SK-N-SH (cell line): Measurements from ENCODE around the gene ADGRL3. TPM values are rescaled to one million over a fixed set of nuclear protein-coding genes. Genes with fewer than 3 reads are reported as not detected.

ENCODE experiments used
- CTCF ChIA-PET: fragments of 300-600, 350-600 bp; formaldehyde crosslinking; extraction: SDS; loops from one replicate; lab custom pipeline; 2021; lab: Yijun Ruan, JAX
- POLR2A ChIA-PET: fragments of 350-600 bp; sonication (Branson Sonifier 250); formaldehyde crosslinking; extraction: SDS; loops from one replicate; lab custom pipeline; 2020; ENCODE audit warnings: antibody characterized with exemption, inconsistent platforms; lab: Yijun Ruan, JAX
- DNase-seq: peaks from one replicate; pipeline ENCODE4 v3.0.0; 2012
- H2AFZ ChIP-seq: fragments of 200-600 bp; sonication (generic); 2 replicates; pipeline ENCODE4 v1.8.1; 2016; ENCODE audit warnings: antibody characterized with exemption, mild to moderate bottlenecking, low read depth
- H3F3A ChIP-seq: fragments of 200-600 bp; sonication (generic); replicated peaks from 2 replicates; pipeline ENCODE3; 2016; ENCODE audit warnings: antibody characterized with exemption, mild to moderate bottlenecking; ENCODE audit not compliant: insufficient read depth
- H3K27ac ChIP-seq, 2 experiments: fragments of 200-500 bp in 1 of 2; fragments of 200-600 bp in 1 of 2; sonication (Bioruptor generic) in 1 of 2; sonication (generic), shearing (Covaris generic) in 1 of 2; 2 replicates each; pipeline versions ENCODE4 v1.5.1 to v1.6.1; 2014 to 2016; ENCODE audit warnings: low read depth in 2 of 2, inconsistent platforms in 1 of 2, low read length in 1 of 2, mild to moderate bottlenecking in 1 of 2, mixed read lengths in 1 of 2
- H3K27me3 ChIP-seq: fragments of 200-600 bp; sonication (generic), shearing (Covaris generic); 2 replicates; pipeline ENCODE4 v1.6.1; 2016; ENCODE audit warnings: mixed run types; ENCODE audit not compliant: insufficient read depth
- H3K36me3 ChIP-seq, 2 experiments: fragments of 200-500 bp in 1 of 2; fragments of 200-600 bp in 1 of 2; sonication (Bioruptor generic) in 1 of 2; sonication (generic) in 1 of 2; replicated peaks in 1 of 2; 2 replicates each; pipeline versions ENCODE3 to v1.5.1; 2014 to 2016; ENCODE audit warnings: low read length in 1 of 2, mild to moderate bottlenecking in 1 of 2; ENCODE audit not compliant: insufficient read depth in 2 of 2, control insufficient read depth in 1 of 2
- H3K4me1 ChIP-seq, 2 experiments: fragments of 200-500 bp in 1 of 2; fragments of 200-600 bp in 1 of 2; sonication (Bioruptor generic) in 1 of 2; sonication (generic), shearing (Covaris generic) in 1 of 2; 2 replicates each; pipeline versions ENCODE4 v1.5.1 to v1.6.1; 2014 to 2016; ENCODE audit warnings: low read depth in 1 of 2, low read length in 1 of 2, mixed run types in 1 of 2; ENCODE audit not compliant: insufficient read depth in 2 of 2, control insufficient read depth in 1 of 2
- H3K4me2 ChIP-seq: fragments of 200-600 bp; sonication (generic), shearing (Covaris generic); 2 replicates; pipeline ENCODE4 v1.6.1; 2017; ENCODE audit warnings: mixed run types
- H3K4me3 ChIP-seq, 2 experiments: fragments of 200-500 bp in 1 of 2; fragments of 200-600 bp in 1 of 2; sonication (Bioruptor generic) in 1 of 2; sonication (generic), shearing (Covaris generic) in 1 of 2; 2 replicates each; pipeline versions ENCODE4 v1.5.1 to v1.8.1; 2014 to 2016; ENCODE audit warnings: low read depth in 2 of 2, inconsistent platforms in 1 of 2, low read length in 1 of 2, mild to moderate bottlenecking in 1 of 2, mixed read lengths in 1 of 2, moderate library complexity in 1 of 2
- H3K79me2 ChIP-seq: fragments of 200-600 bp; sonication (generic); 2 replicates; pipeline ENCODE4 v1.8.1; 2017; ENCODE audit warnings: mild to moderate bottlenecking; ENCODE audit not compliant: insufficient read depth
- H3K9ac ChIP-seq: fragments of 200-600 bp; sonication (generic); 2 replicates; pipeline ENCODE4 v1.6.1; 2017; ENCODE audit warnings: mixed run types
- H3K9me2 ChIP-seq: fragments of 200-600 bp; sonication (generic); 2 replicates; pipeline ENCODE4 v1.6.1; 2017; ENCODE audit warnings: mixed run types
- H3K9me3 ChIP-seq: fragments of 200-600 bp; sonication (generic); 2 replicates; pipeline ENCODE4 v1.6.1; 2017; ENCODE audit warnings: mixed run types, mild to moderate bottlenecking, moderate library complexity
- H4K20me1 ChIP-seq: fragments of 200-600 bp; sonication (generic); 2 replicates; pipeline ENCODE4 v1.6.1; 2017; ENCODE audit warnings: mild to moderate bottlenecking, mixed run types; ENCODE audit not compliant: insufficient read depth
- CHD2 ChIP-seq: fragments of 150-350 bp; IDR thresholded peaks from 2 replicates; pipeline ENCODE4 v1.6.1; 2018; ENCODE audit warnings: low read length; ENCODE audit not compliant: partially characterized antibody
- CTCF ChIP-seq: fragments of 200-600 bp; sonication (generic); IDR thresholded peaks from 2 replicates; pipeline ENCODE4 v1.6.1; 2017; ENCODE audit warnings: antibody characterized with exemption, mild to moderate bottlenecking, moderate library complexity
- EP300 ChIP-seq, 2 experiments: IDR thresholded peaks; 2 replicates each; pipeline versions ENCODE4 v1.4.0 to v1.6.1; 2012; ENCODE audit warnings: borderline replicate concordance in 1 of 2, low read depth in 1 of 2, low read length in 1 of 2
- FOSL2 ChIP-seq: IDR thresholded peaks from 2 replicates; pipeline ENCODE4 v1.4.0; 2012; ENCODE audit warnings: low read depth, mild to moderate bottlenecking, moderate library complexity, borderline replicate concordance
- FOXJ3 ChIP-seq: sonication (generic); formaldehyde crosslinking; IDR thresholded peaks from 2 replicates; pipeline ENCODE4 v1.5.1; 2020; ENCODE audit warnings: mild to moderate bottlenecking, missing genetic modification reagents
- FOXM1 ChIP-seq: IDR thresholded peaks from 2 replicates; pipeline ENCODE4 v1.4.0; 2012; ENCODE audit warnings: low read depth, mild to moderate bottlenecking
- GABPA ChIP-seq: IDR thresholded peaks from 2 replicates; pipeline ENCODE4 v1.4.0; 2012; ENCODE audit warnings: low read depth, mild to moderate bottlenecking
- MXI1 ChIP-seq: IDR thresholded peaks from 2 replicates; pipeline ENCODE4 v1.6.1; 2012; ENCODE audit warnings: mild to moderate bottlenecking, low read depth, low read length, improper control_type of control experiment
- PBX3 ChIP-seq: IDR thresholded peaks from 2 replicates; pipeline ENCODE4; 2012
- POLR2AphosphoS5 ChIP-seq: IDR thresholded peaks from 2 replicates; pipeline ENCODE4 v1.6.1; 2012; ENCODE audit warnings: low read depth, low read length
- RAD21 ChIP-seq: IDR thresholded peaks from 2 replicates; pipeline ENCODE4 v1.6.1; 2012; ENCODE audit warnings: mild to moderate bottlenecking, low read length
- RCOR1 ChIP-seq: fragments of 150-350 bp; IDR thresholded peaks from 2 replicates; pipeline ENCODE4 v1.6.1; 2017; ENCODE audit warnings: antibody characterized with exemption, low read length
- RFX5 ChIP-seq: IDR thresholded peaks from 2 replicates; pipeline ENCODE4 v1.6.1; 2012; ENCODE audit warnings: mild to moderate bottlenecking, improper control_type of control experiment, low read length
- RXRA ChIP-seq: IDR thresholded peaks from 2 replicates; pipeline ENCODE4 v1.4.0; 2012; ENCODE audit warnings: low read depth, mild to moderate bottlenecking, borderline replicate concordance
- SIN3A ChIP-seq: IDR thresholded peaks from 2 replicates; pipeline ENCODE4 v1.6.1; 2012; ENCODE audit warnings: low read depth, mild to moderate bottlenecking, low read length, moderate library complexity, borderline replicate concordance
- SMC3 ChIP-seq: IDR thresholded peaks from 2 replicates; pipeline ENCODE4 v1.6.1; 2012; ENCODE audit warnings: low read depth, low read length, improper control_type of control experiment
- TCF12 ChIP-seq: IDR thresholded peaks from 2 replicates; pipeline ENCODE4 v1.4.0; 2012
- TEAD4 ChIP-seq: IDR thresholded peaks from 2 replicates; pipeline ENCODE4 v1.4.0; 2012; ENCODE audit warnings: mild to moderate bottlenecking, borderline replicate concordance; ENCODE audit not compliant: insufficient read depth
- USF1 ChIP-seq: IDR thresholded peaks from 2 replicates; pipeline ENCODE4 v1.4.0; 2012; ENCODE audit warnings: low read depth, borderline replicate concordance
- USF2 ChIP-seq: fragments of 150-350 bp; IDR thresholded peaks from 2 replicates; pipeline ENCODE4 v1.6.1; 2017; ENCODE audit warnings: antibody characterized with exemption, low read length, low read depth, borderline replicate concordance
- WGBS: methylation state at CpG from one replicate; pipeline ENCODE4 v1.1.6; 2017; ENCODE audit warnings: low lambda C conversion rate; 5-methylcytosine and 5-hydroxymethylcytosine counted together
- polyA plus RNA-seq, 3 experiments: library from polyadenylated mRNA; depleted of rRNA; stranded (reverse); fragments of >200 nt; gene quantifications; 2 replicates each; pipeline ENCODE4 v1.2.3, GENCODE V29; 2012

ADGRL3 gene
- polyA plus RNA-seq, 1 of the 3 experiments (the other 2 are of a cell fraction), result 0.03 TPM

- Histone ChIP-seq H3K4me2 (no peak overlapping the region), H3K4me1 (no peaks in the 10 kb centered on the region), H4K20me1 (no peaks in the 10 kb centered on the region), H3K4me3 (no peak overlapping the region), H3F3A (no peaks in the 10 kb centered on the region), H3K79me2 (no peaks in the 10 kb centered on the region), H3K27me3 (no peaks in the 10 kb centered on the region), H3K36me3 (no peaks in the 10 kb centered on the region), H3K27ac (no peak overlapping the region), H2AFZ (no peak overlapping the region), H3K9ac (no peak overlapping the region), H3K9me3 (no peaks in the 10 kb centered on the region), H3K9me2 (no peaks in the 10 kb centered on the region)
- ChIA-PET CTCF (no interaction called here), POLR2A (no interaction called here)
- TF ChIP-seq RXRA, result no peak
- no peak for TF ChIP-seq FOSL2
- no peak for TF ChIP-seq GABPA
- no peak for TF ChIP-seq EP300 (IDR thresholded peaks at IDR 0.05; ENCODE audit: borderline replicate concordance in 1 of 2, low read depth in 1 of 2, low read length in 1 of 2)
- TF ChIP-seq RCOR1, result no peak
- no peak for TF ChIP-seq CTCF
- TF ChIP-seq USF2, result no peak
- TF ChIP-seq FOXJ3, result no peak
- TF ChIP-seq TEAD4, result no peak
- TF ChIP-seq POLR2AphosphoS5, result no peak
- TF ChIP-seq FOXM1, result no peak
- no peak for TF ChIP-seq SMC3
- DNase-seq, result no peak
- 50% methylated on average over 3 of the region's 7 CpGs for WGBS
These were observed 461.8 kb downstream of the ADGRL3 start for GRCh38 chr4:61661960-61662359.

GRCh38 chr4:61662362-61662761, 462.2 kb downstream of the ADGRL3 start:
- H3K27me3 ChIP-seq, result no peaks in the 10 kb centered on the region
- H2AFZ ChIP-seq, result no peak overlapping the region
- no peak for TF ChIP-seq USF2
- no peak for TF ChIP-seq RAD21
- TF ChIP-seq SMC3, result no peak
- no peak for TF ChIP-seq RXRA
- TF ChIP-seq MXI1, result no peak
- no peak for TF ChIP-seq EP300 (IDR thresholded peaks at IDR 0.05; ENCODE audit: borderline replicate concordance in 1 of 2, low read depth in 1 of 2, low read length in 1 of 2)
- TF ChIP-seq TCF12, result no peak
- no peak for TF ChIP-seq PBX3
- TF ChIP-seq RFX5, result no peak
- no peak for TF ChIP-seq CHD2
- TF ChIP-seq SIN3A, result no peak
- no peak for TF ChIP-seq USF1
- no peaks in the 10 kb centered on the region for H3K9me2 ChIP-seq
- no peaks in the 10 kb centered on the region for H3K9me3 ChIP-seq
- H3K27ac ChIP-seq, result no peak overlapping the region
- ChIA-PET POLR2A (no interaction called here), CTCF (no interaction called here)
- H3K9ac ChIP-seq, result no peak overlapping the region
- H3K4me3 ChIP-seq, result no peak overlapping the region
- no peaks in the 10 kb centered on the region for H3F3A ChIP-seq
- WGBS, result 69% methylated on average over 4 of the region's 5 CpGs
- no peaks in the 10 kb centered on the region for H3K36me3 ChIP-seq
- no peaks in the 10 kb centered on the region for H3K4me1 ChIP-seq
- DNase-seq, result no peak
- H3K4me2 ChIP-seq, result no peak overlapping the region
- no peaks in the 10 kb centered on the region for H4K20me1 ChIP-seq
- H3K79me2 ChIP-seq, result no peaks in the 10 kb centered on the region
